Stomach (tissue), 4 donors: Measurements from ENCODE around the gene VGF.
"Not testable (repeated sequence)": the region's sequence is repeated elsewhere in the genome, so short reads cannot be mapped to it uniquely, and the experiment has no call there.

Source experiments
- CTCF ChIP-seq, 7 experiments: fragments of 450-650 bp in 4 of 7; fragments of 200-600 bp in 3 of 7; sonication (generic) in 3 of 7; IDR thresholded peaks; one replicate each; pipeline ENCODE4 v1.5.1; 2016 to 2019; ENCODE audit warnings: antibody characterized with exemption in 7 of 7, control low read depth in 2 of 7, mild to moderate bottlenecking in 1 of 7
- POLR2AphosphoS5 ChIP-seq, 3 donors: sonication (generic); formaldehyde crosslinking; IDR thresholded peaks; one replicate each; pipeline ENCODE4 v1.6.1; 2016; ENCODE audit warnings: antibody characterized with exemption in 3 of 3

DNA sequence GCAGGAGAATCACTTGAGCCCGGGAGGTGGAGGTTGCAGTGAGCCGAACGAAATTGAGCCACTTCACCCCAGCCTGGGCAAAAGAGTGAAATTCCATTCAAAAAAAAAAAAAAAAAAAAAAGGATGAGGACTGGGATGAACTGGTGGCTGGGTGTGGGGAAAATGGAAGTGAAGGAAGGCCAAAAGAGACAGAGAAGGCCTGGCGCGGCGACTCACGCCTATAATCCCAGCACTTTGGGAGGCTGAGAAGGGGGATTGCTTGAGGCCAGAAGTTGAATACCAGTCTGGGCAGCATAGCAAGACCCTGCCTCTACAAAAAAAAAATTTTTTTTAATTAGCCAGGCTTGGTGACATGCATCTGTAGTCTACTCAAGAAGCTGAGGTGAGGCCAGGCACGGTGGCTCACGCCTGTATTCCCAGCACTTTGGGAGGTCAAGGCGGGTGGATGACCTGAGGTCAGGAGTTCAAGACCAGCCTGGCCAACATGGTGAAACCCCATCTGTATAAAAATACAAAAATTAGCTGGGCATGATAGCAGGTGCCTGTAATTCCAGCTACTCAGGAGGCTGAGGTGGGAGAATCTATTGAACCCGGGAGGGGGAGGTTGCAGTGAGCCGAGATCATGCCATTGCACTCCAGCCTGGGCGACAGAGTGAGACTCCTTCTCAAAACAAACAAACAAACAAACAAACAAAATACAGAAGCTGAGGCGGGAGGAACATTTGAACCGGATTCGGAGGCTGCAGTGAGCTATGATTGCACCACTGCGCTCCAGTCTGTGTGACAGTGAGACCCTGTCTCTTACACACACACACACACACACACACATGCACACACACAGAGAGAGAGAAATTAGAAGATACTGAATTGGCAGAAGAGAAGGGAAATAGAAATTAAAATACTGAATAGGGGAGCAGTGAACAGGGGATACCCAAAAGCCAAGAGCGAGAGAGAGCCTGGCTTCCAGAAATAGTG, 32.5 kb downstream of the VGF start:
- not testable (repeated sequence) for TF ChIP-seq CTCF, POLR2AphosphoS5 (IDR thresholded peaks at IDR 0.05)
